ENCODE measurements around the gene KIF3A.

- TF ChIP-seq CTCF (IDR thresholded peaks at IDR 0.05) (no peak), POLR2AphosphoS5 (IDR thresholded peaks at IDR 0.05) (no peak), POLR2A (IDR thresholded peaks at IDR 0.05) (no peak), EP300 (IDR thresholded peaks at IDR 0.05) (no peak)
Measured at GRCh38 chr5:132748522-132749000, 11.2 kb upstream of the KIF3A start.

Data from stomach (tissue), 4 donors.